ENCODE measurements around the gene CCDC68. TPM values are rescaled to one million over a fixed set of nuclear protein-coding genes. Genes with fewer than 3 reads are reported as not detected.

Gene CCDC68
- total RNA-seq, 3 donors from 2014 or later = 32.5 to 71.4 (median 54.3) TPM

- ATAC-seq (no peak), DNase-seq (no peak)
- Histone ChIP-seq H3K36me3 (ENCODE audit: low read depth) (no peaks in the 10 kb centered on the region), H3K4me3 (no peak overlapping the region), H3K4me1 (ENCODE audit: low read depth) (no peaks in the 10 kb centered on the region), H3K9me3 (no peaks in the 10 kb centered on the region)
- intact Hi-C loops (cut with DNase I, micrococcal nuclease) = no loop called here
- TF ChIP-seq CTCF (IDR thresholded peaks at IDR 0.05) = no peak
These were observed 26.8 kb downstream of the CCDC68 start for GRCh38 chr18:54932472-54932871.

GRCh38 chr18:54931152-54931551 is 28.1 kb downstream of the CCDC68 start:
- intact Hi-C loops (cut with DNase I, micrococcal nuclease) = no loop called here
- TF ChIP-seq CTCF (IDR thresholded peaks at IDR 0.05) = no peak
- no peak for ATAC-seq
- no peak overlapping the region for H3K4me3 ChIP-seq
- H3K4me1 ChIP-seq (ENCODE audit: low read depth) = no peaks in the 10 kb centered on the region
- no peaks in the 10 kb centered on the region for H3K9me3 ChIP-seq
- no peak for DNase-seq
- H3K36me3 ChIP-seq (ENCODE audit: low read depth) = no peaks in the 10 kb centered on the region

GRCh38 chr18:54928236-54928635 is 31.0 kb downstream of the CCDC68 start:
- no peaks in the 10 kb centered on the region for H3K9me3 ChIP-seq
- DNase-seq = no peak
- intact Hi-C loops (cut with DNase I, micrococcal nuclease) = no loop called here
- ATAC-seq = no peak
- no peaks in the 10 kb centered on the region for H3K36me3 ChIP-seq (ENCODE audit: low read depth)
- no peak overlapping the region for H3K4me3 ChIP-seq
- no peak for TF ChIP-seq CTCF (IDR thresholded peaks at IDR 0.05)
- no peaks in the 10 kb centered on the region for H3K4me1 ChIP-seq (ENCODE audit: low read depth)

GRCh38 chr18:54926593-54927325 is 32.5 kb downstream of the CCDC68 start:
- TF ChIP-seq CTCF (IDR thresholded peaks at IDR 0.05) = no peak
- Histone ChIP-seq H3K9me3 (no peaks in the 10 kb centered on the region), H3K4me3 (no peak overlapping the region), H3K36me3 (ENCODE audit: low read depth) (no peaks in the 10 kb centered on the region), H3K4me1 (ENCODE audit: low read depth) (no peaks in the 10 kb centered on the region)
- intact Hi-C loops (cut with DNase I, micrococcal nuclease) = no loop called here
- DNase-seq = no peak
- ATAC-seq = no peak

GRCh38 chr18:54924948-54925347 is 34.3 kb downstream of the CCDC68 start:
- no peak for TF ChIP-seq CTCF (IDR thresholded peaks at IDR 0.05)
- Histone ChIP-seq H3K9me3 (no peaks in the 10 kb centered on the region), H3K4me1 (ENCODE audit: low read depth) (no peaks in the 10 kb centered on the region), H3K4me3 (no peak overlapping the region), H3K36me3 (ENCODE audit: low read depth) (no peaks in the 10 kb centered on the region)
- no peak for ATAC-seq
- intact Hi-C loops (cut with DNase I, micrococcal nuclease) = no loop called here
- no peak for DNase-seq

Measured in mucosa of descending colon (tissue), 3 donors.